GM10248 (cell line): ENCODE results near the gene SCAMP2.

Experiments
- CTCF ChIA-PET: fragments of 300-600 bp; sonication (Branson Sonifier 250); formaldehyde crosslinking; extraction: SDS; loops from one replicate; lab custom pipeline; 2021; ENCODE audit warnings: antibody characterized with exemption; lab: Yijun Ruan, JAX
- POLR2A ChIA-PET: fragments of 350-650 bp; sonication (Branson Sonifier 250); formaldehyde crosslinking; extraction: SDS; loops from one replicate; lab custom pipeline; 2020; ENCODE audit warnings: antibody characterized with exemption; lab: Yijun Ruan, JAX
- DNase-seq: peaks from one replicate; pipeline ENCODE4 v3.0.0; 2012; ENCODE audit errors: extremely low spot score
- CTCF ChIP-seq: IDR thresholded peaks from 2 replicates; pipeline ENCODE4 v1.5.1; 2012; ENCODE audit warnings: mild to moderate bottlenecking, low read depth; ENCODE audit errors: extremely low read depth, missing control alignments, control extremely low read depth

Gene SCAMP2

GRCh38 chr15:74869372-74869725, 3.8 kb downstream of the SCAMP2 start:
- no peak for TF ChIP-seq CTCF
- DNase-seq: no peak
- CTCF ChIA-PET: interaction anchor here (0.9 to 6.4 kb wide), 13 partner anchors 11 to 332 kb away, joined by 3 to 80 read pairs (median 6); partner anchors contain the start of genes C15orf39 and ULK3
- POLR2A ChIA-PET: interaction anchor here (0.5 to 3.2 kb wide), 9 partner anchors 11 to 585 kb away, joined by 3 to 19 read pairs (median 4); partner anchors contain the start of gene MPI

GRCh38 chr15:74868059-74868458, 5.1 kb downstream of the SCAMP2 start:
- no peak for TF ChIP-seq CTCF
- no peak for DNase-seq
- POLR2A ChIA-PET: interaction anchor here (3.2 kb wide), 1 partner anchor 10 kb away, joined by 19 read pairs; no protein-coding TSS in a partner anchor
- CTCF ChIA-PET: interaction anchor here (0.7 to 6.4 kb wide), 9 partner anchors 9 to 96 kb away, joined by 3 to 80 read pairs (median 3); partner anchors contain the start of genes MPI and ULK3

- ChIA-PET CTCF (interaction anchor here (0.7 to 6.4 kb wide), 9 partner anchors 9 to 96 kb away, joined by 3 to 80 read pairs (median 3); partner anchors contain the start of gene ULK3), POLR2A (interaction anchor here (3.2 kb wide), 1 partner anchor 9 kb away, joined by 19 read pairs; no protein-coding TSS in a partner anchor)
- DNase-seq: no peak
- TF ChIP-seq CTCF: no peak
These were observed 5.6 kb downstream of the SCAMP2 start for GRCh38 chr15:74867466-74868038.

GRCh38 chr15:74866090-74866489, 7.1 kb downstream of the SCAMP2 start:
- ChIA-PET CTCF (interaction anchor here (1.3 to 6.4 kb wide), 2 partner anchors 30 to 35 kb away, joined by 4 to 80 read pairs; no protein-coding TSS in a partner anchor), POLR2A (no interaction called here)
- no peak for DNase-seq
- no peak for TF ChIP-seq CTCF

- CTCF ChIA-PET: interaction anchor here (0.7 to 1.5 kb wide), 3 partner anchors 21 to 94 kb away, joined by 3 to 4 read pairs (median 3); partner anchors contain the start of gene ULK3
- POLR2A ChIA-PET: no interaction called here
- no peak for DNase-seq
- no peak for TF ChIP-seq CTCF
These were observed 7.8 kb downstream of the SCAMP2 start for GRCh38 chr15:74865316-74865715.

- DNase-seq: no peak
- ChIA-PET CTCF (interaction anchor here (1.0 to 1.5 kb wide), 2 partner anchors 37 to 93 kb away, joined by 3 to 4 read pairs; no protein-coding TSS in a partner anchor), POLR2A (interaction anchor here (0.7 kb wide), 1 partner anchor 236 kb away, joined by 10 read pairs; no protein-coding TSS in a partner anchor)
- TF ChIP-seq CTCF: no peak
These were observed 8.9 kb downstream of the SCAMP2 start for GRCh38 chr15:74864296-74864695.
